HG03097 (cell line): Measurements from ENCODE around the gene WAC.

ENCODE experiments used
- ATAC-seq: cut with Tn5 transposase; IDR thresholded peaks from one replicate; pipeline ENCODE4 v1.9.1; 2021; ENCODE audit not compliant: unreplicated experiment, low FRiP score

Gene WAC

DNA sequence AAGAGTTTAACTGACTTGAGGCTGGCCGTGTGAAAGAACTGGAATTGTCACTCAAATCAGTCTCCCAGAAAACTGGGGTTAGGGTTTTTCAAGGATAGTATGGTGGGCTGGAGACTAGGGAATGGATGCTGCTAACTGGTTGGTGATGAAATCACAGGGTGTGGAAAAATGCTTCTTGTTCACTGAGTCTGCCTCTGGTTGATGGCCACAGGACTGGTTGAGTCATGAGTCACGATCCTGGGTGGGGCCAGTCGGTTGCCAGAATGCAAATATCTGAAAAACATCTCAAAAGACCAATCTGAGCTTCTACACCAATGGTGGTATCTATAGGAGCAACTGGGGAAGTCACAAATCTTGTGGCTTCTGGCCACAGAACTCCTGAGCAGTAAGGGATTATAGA is 128.1 kb downstream of the WAC start:
- ATAC-seq: no peak

DNA sequence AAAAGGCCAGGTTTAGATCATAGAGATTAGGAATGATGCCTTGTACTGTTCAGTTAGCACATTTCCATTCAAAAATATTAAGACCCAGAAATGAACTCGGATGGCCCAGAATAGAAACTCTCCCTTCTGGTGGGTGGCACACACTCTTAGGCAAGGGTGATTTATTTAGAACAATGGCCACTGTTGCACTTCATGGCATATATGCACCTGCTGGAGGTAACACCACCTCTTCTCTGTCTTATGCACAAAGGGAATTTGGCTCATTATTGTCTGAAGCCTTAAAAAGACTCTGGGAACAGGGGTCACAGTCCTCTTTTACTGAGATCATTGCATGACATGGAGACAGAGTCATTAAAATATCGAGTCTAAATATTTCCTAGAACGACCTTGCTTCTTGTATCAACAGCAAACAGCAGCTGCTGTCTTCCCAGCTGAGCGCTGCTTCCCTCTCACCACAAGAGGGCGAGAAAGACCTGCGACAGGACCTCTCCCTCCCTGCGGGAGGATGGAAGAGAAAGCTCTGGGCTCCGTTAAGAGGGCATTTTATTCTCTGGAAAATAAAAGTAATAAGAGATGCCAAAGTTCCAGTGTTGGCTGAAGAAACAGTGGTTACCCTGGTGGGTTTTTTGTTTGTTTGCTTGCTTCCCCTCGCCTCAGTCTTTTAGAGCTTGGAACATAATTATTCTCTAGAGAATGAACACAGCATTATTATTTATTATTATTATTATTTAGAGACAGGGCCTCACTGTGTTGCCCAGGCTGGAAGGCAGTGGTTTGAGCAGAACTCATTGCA is 130.9 kb downstream of the WAC start:
- peak; percentile 89 for ATAC-seq

DNA sequence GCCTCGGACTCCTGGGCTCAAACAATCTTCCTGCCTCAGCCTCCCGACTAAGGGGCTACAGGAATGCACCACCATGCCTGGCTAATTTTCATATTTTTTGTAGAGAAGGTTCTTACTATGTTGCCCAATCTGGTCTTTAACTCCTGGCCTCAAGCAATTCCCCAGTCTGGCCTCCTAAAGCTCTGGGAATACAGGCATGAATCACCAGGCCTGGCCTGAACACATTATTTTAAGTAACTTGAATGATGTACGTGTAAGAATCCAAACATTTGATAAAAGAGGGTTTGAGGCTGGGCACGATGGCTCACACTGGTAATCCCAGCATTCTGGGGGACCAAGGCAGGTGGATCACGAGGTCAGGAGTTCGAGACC is 131.4 kb downstream of the WAC start:
- ATAC-seq: no peak

DNA sequence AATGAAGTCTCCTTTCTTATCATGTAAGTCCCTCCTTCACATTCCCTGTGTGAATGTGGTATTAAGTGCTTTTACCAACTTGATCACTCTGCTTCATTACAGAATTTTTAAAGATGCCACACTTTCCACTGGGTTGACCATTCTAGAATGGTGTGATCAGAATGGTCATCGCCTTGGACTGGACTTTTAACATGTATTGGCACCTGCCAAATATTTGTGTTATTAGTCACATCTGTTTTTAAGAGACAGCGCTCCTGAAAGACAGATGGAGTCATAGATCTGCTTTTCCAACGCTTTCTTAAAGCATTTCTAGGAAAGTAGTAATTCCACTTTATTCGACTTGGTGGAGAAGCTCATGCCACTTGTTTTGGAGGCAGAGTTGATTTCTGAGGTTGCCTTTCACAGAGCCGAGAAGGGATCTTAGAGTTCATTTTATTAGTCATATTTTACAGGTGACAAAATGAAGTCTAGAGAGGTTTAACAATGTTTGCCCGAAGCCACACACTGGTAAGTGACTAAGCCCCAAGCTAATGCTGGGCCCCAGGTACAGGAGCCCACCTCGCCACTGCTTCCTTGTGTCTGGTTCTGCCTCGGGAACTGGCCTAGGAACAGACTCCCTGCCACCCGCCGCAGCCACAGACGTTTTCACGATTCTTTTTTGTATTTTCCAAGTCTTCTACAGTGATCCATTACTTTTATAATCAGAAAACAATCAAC is 134.0 kb downstream of the WAC start:
- ATAC-seq: no peak

DNA sequence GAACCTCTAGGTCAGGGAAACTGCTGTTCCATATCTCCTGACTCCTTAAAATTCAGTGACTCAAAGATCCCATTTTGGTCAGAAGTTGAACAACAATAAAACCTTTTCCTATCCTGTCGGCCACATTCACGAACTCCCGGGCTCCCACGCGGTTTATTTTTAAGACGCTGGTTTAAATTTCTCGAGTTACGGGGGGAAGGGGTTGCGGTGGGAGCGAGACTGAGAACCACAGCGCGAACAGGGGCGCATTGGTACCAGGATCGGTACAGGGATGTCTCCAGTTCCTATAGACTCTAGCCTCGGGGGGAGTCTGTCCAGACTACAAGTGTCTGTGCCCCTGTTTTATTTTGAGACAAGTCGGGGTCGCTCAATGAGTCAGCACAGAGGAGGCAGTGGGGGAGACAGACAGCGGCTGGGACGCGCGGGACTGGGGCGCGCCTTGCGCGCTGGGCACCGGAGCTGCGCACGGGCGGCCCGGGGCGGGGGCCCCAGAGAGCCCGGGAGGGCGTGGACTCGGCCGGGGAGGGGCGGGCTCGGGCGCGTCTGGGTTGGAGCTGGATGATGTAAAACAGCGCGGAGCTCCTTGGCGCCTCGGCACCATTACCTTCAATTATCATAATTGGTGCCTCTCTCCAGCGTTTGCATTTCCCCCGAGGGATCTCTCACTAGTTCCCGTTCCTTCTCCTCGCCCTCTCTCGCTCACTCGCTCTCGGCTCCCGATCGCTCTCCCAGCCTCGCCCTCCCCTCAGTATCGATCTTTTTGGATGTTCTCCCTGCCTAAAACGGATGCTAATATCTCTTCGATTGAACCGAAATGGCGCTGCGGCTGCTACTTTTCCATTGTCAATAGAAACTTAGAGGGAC is 135.7 kb downstream of the WAC start:
- no peak for ATAC-seq

DNA sequence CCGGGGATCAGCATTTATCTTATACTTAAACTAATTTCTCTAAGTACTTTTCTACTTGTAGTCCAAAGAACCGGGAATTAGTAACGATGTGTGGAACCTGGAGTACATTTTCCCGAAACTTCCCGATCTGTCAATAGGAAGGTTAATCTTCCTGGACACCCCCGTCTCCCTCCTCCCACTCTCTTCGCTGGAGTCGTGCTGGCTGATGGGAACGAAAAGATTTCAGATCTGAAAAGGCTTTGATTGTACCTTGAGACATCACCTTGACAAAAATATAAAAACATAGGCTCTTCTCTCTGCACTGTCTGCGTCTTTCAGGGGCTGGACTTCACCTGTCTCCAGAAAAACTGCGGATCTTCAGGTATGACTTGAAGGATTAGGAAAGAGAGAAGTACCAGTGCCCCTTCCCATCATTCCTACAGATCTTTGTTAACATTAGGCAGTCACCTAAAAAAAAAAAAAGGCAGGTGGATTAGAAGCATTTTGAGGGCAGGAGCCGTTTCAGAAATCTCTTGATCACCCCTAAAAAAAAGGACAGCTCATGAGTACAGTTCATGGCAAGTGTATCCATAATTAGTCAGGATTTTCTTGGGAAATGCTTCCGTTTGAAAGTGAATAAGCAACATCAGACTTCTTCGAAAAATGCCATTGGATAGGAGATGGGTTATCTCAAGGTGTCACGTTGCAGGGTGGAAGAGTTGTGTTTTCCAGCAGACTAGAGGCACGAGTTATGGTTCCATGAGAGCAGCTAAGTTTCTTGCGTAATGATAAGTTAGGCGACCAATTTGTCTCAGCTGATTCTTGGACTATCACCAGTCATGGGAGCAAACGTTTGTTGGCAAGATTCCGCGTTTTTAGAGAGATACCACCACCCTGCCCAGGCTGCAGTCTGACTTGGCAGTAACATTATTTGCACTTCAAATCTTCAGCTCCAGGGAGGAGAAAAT is 136.6 kb downstream of the WAC start:
- no peak for ATAC-seq
